Fibroblast of the conjunctiva (primary cell): ENCODE data around the gene KYNU.
A peak's percentile ranks its signal among the peaks of the same experiment; 100 is the strongest.
"Not testable (repeated sequence)": the region's sequence is repeated elsewhere in the genome, so short reads cannot be mapped to it uniquely, and the experiment has no call there.

Source experiments
- DNase-seq: peaks from one replicate; pipeline ENCODE4 v3.0.0-alpha.2; 2010; ENCODE audit warnings: low read depth

KYNU gene

DNA sequence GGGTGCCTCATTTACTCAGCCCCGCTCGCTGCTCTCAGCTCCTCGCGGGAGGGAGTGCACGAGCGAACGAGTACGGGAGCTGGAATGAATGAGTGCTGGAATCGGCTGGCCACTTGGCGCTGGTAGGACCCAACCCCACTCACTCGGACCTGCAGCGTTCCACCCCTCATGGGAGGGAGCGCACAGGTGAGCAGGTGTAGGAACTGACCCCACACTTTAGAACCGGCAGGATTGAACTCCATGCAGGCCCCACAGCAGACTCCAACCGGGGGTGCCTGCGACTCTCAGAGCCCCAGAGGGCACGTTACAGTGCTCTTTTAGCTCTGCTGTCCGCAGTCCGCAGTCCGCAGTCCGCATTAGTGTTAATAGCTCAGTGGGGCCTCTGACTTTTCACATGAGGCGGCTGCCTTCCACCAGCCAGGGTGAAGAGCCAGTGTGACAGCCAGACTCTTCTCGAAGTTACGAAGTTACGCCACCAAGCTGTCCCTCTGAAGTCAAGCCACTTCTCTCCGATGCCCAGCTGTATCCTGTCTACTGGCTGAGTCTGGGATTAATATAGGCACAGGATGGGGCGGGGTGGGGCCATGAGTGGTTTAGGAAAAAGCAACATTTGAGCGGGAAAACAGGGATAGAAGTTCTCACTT, 149.1 kb downstream of the KYNU start:
- DNase-seq, result no peak

DNA sequence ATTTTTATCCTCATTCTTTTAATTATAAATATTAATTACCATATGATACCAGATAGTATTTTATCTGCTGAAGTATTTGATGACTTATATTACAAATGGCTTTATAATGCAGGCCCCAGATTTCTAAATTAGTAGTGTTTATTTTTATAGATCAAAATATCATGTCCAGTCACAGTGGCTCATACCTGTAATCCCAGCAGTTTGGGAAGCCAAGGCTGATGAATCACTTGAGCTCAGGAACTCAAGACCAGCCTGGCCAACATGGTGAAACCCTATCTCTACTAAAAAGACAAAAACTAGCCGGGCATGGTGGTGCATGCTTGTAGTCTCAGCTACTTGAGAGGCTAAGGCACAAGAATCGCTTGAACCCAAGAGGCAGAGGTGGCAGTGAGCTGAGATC, 151.7 kb downstream of the KYNU start:
- DNase-seq, result no peak

DNA sequence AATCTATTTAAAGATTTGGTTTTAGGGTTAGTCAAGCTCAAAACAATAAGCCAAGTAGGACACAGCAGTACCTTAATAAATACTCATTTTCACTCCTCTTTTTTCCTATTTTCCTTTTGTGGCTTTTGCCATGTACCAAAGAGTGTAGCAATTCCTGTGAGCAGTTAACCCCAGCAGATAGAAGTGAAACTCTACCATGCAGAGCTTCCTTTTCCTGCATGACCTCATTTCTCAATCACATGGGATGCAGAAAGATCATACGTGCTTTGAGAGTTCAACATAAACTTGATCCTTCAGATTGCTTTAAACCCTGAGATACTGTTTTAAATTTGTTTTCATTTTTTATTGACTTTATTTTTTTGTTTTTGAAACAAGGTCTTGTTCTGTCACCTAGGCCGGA, 152.7 kb downstream of the KYNU start:
- DNase-seq, result no peak

DNA sequence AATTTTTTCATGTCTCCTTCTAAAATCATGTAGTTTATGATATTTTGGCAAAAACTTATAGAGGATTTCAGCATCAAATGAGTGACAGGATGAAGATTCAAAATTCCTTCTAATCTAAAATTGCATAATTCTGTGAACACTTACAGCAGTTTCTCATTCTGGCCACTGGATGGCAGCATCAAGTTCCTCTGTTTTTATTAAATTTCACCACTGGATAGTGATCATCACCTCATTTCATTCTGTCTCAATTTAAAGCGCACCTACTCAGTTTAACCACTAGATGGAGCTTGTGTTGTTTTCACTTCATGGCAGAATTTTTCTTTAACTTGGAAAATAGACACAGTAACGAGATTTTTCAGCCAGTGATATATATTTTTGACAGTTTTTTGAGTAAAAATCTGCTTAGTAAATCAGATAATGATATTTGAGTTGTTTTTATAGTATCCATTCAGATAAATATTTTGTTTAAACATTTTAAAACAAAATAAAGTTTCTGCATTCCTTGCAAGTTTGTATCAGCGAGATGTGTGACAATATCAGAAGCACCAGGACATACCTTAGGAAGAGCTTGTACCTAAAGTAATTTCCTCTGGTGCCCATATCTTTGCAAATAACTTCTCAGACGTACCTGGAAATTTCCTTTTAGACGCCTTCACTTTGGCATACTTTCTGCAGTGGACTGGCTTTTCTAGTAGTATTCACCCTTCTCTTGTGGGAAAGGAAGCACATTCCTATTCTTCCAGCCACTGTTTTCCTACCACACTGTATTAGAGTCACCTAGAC, 157.0 kb downstream of the KYNU start:
- peak; percentile 72 for DNase-seq

DNA sequence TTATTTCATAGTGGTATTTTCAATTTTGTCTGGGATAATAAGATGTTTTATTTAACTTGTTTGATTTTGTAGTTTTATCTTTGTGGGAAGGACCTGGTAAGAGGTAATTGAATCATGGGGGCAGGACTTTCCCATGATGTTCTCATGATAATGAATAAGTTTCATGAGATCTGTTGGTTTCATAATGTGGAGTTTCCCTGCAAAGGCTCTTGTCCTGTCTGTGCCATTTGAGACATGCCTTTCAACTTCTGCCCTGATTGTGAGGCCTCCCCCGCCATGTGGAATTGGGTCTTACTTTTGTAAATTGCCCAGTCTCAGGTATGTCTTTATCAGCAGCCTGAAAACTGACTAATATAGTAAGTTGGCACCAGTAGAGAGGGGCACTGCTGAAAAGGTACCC, 174.0 kb downstream of the KYNU start:
- no peak for DNase-seq

DNA sequence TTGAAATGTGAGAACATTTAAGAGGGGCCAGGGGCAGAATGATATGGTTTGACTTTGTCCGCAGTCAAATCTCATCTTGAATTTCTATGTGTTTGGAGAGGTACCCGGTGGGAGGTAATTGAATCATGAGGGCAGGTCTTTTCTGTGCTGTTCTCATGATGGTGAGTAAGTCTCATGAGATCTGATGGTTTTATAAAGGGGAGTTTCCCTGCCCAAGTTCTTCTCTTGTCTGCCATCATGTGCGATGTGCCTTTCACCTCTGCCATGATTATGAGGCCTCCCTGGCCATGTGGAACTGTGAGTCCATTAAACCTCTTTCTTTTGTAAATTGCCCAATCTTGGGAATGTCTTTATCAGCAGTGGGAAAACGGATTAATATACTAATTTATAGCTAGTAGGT, 176.0 kb downstream of the KYNU start:
- not testable (repeated sequence) for DNase-seq

DNA sequence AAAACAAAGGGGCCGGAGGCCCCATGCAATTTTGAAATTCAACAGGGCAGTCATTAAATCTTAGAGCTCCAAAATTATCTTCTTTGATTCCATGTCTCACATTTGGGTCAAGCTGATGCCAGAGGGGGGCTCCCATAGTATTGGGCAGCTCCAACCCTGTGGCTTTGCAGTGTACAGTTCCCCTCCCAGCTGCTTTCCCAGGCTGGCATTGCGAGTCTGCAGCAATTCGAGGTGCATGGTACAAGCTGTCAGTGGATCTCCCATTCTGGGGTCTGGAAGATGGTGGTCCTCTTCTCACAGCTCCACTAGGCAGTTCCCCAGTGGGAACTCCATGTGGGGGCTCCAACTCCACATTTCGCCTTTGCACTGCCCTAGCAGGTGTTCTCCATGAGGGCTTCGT, 179.1 kb downstream of the KYNU start:
- no peak for DNase-seq

DNA sequence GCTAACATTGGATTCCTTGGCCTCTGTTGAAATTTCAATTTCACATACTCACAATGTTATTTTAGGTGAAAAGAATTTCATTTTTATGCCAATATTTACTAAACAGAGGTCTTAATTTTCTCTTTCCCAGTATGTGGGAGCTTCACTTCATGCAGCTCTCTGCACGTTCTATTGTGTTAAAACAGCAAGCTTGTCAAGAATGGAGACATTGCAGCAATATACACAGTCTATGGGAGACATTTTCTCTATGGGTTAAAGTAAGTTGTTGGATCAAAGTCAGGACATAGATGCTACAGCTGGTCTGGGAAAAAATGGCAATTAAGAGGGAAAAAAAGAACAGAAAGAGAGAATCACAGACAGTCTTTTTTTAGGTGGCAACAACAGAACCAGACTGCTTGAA, 181.4 kb downstream of the KYNU start:
- DNase-seq, result no peak

DNA sequence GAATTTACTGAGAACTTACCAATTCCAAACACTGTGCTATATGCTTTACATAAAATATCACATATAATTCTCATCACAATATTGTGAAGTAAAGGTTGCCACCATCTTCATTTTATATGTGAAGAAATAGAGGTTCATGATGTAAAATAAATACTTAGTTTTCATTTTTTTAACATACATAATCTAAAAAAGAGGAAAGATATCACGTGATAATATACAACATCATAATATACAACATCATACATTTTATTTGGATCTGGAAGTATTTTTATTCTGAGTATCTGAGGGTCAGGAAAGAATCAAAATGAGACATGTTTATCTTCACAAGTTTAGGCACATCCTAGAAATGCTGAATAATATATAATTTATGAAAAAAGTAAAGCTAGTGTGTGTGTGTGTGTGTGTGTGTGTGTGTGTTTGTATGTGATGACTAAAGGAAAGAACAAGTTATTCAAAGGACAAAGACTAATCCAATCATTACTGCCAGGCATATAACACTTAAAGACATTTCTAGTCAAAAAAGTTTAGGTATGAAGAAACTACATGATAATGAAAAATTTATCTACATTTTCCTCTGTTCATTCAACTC, 186.2 kb downstream of the KYNU start:
- no peak for DNase-seq

DNA sequence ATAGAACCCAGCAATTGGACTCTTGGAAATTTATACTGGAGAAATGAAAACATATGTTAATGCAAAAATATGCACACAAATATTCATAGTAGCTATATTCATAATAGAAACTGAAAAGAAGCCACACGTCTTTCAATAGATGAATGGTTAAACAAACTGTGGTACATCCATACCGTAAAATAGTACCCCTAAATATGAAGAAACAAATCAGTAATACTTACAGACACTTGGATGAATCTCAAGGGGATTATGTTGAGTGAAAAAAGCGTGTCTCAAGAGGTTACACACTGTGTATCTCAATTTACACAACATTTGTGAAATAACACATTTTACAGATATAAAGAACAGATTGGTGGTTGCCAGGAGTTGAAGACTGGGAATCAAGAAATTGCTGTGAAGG, 190.6 kb downstream of the KYNU start:
- DNase-seq, result no peak

DNA sequence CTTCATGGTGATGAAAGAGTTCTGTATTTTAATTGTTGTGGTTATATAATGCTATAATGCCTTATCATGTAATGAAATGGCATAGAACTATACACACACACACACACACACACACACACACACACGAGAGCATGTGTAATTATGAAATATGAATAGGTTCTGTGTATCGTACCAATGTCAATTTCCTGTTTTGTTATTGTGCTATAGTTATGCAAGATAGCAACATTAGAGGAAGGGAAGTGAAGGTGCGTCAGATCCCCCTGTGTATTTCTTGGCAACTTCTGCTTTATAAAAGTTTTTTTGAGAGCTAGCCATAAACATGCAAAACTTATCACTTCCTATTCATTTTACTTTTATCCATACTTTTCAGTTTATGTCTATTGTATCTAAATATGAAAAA, 191.0 kb downstream of the KYNU start:
- DNase-seq, result no peak

DNA sequence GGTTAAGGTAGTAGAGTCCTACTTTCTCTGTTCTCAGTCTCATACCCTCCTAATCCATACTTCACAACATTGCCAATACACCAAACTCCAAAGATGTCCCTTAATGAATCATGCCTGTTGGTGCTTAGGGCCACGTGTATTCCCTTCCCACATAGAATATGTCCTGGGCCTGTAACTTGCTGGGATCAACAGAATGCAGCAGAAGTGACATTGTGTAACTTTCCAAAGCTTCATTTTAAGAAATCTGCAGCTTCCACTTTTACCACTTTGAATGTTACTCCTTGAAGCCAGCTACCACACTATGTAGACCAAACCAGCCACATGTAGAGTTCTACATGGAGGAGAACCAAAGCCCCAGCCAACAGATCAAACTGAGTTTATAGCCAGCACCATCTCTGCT, 193.2 kb downstream of the KYNU start:
- DNase-seq, result no peak

DNA sequence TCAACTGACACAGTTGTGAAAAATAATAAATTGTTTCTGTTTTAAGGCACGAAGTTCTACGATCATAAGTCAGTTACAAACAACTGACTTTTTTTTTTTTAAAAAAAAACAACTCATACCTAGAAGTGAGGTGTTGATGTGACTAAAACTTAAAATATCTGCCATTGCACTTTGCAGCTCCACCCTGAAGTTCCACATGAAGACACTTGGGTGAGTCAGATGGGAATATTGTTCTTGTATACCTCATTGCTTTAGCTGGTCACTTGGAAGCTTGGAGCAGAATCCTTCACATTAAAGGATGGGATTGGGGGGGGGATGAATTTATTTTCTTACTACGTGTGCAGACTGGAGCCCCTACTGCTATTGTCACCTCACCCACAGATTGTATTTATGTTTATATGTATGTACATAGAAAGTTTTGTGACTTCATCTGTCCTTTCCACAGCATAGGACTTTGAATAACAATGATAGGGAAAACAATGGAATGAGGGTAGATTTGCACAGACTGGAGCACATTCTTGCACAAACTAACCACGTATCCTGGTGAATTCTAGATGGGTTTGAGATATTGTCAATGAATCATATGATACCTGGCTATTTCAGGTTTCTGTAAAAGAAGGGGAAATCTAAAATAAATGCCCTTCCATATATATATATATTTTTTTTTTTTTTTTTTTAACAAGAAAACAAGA, 193.9 kb downstream of the KYNU start:
- no peak for DNase-seq

DNA sequence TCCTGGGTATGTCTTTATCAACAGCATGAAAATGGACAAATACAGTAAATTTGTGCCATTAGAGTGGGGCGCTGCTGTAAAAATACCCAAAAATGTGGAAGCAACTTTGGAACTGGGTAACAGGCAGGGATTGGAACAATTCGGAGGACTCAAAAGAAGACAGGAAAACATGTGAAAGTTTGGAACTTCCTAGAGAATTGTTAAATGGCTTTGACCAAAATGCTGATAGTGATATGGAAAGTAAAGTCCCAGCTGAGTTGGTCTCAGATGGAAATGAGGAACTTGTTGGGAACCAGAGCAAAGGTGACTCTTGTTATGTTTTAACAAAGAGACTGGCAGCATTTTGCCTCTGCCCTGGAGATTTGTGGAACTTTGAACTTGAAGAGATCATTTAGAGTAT, 197.4 kb downstream of the KYNU start:
- not testable (repeated sequence) for DNase-seq

DNA sequence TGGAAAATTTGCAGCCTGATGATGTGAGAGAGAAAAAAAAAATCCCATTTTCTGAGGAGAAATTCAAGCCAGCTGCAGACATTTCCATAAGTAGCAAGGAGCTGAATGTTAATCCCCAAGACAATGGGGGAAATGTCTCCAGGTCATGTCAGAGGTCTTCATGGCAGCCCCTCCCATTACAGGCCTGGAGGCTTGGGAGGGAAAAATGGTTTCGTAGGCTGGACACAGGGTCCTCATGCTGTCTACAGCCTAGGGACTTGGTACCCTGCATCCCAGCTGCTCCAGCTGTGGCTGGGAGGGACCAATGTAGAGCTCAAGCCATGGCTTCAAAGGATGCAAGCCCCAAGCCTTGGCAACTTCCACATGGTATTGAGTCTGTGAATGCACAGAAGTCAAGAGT, 198.2 kb downstream of the KYNU start:
- DNase-seq, result no peak

DNA sequence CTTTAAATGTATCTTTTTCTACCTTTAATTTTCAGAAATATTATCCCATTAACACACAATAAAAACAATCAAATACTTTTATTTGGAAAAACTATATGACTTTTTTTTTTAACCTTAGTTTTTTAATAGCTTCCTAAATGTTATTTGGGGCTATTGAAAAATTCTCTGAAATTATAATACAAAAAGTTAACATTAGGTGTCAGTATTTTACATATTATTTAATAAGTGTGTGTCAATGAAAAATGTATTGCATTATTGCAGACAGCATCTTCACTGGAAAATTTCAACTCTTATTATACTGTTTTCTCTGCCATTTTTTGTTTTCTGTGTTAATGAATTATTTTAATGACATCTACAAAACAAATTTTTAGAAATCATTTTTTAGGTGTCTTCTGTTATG, 200.6 kb downstream of the KYNU start:
- no peak for DNase-seq

DNA sequence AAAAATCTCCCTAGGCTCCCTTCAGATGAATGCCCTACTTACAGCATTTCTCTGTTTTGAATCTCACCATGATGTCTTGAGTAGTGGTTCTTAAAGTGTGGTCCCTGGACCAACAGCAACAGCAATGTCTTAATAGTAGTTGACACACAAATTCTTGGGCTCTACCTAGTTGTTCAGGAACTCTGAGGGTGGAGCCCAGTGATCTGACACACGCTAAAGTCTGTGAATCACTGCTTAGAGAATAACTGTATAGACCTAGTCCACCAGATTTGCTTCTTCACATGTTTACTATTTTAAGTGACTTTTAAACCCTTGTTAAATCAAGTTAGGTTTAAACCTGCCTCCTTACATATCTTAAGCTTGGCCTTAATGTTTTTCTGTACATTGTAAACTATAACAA, 204.2 kb downstream of the KYNU start:
- DNase-seq, result no peak

DNA sequence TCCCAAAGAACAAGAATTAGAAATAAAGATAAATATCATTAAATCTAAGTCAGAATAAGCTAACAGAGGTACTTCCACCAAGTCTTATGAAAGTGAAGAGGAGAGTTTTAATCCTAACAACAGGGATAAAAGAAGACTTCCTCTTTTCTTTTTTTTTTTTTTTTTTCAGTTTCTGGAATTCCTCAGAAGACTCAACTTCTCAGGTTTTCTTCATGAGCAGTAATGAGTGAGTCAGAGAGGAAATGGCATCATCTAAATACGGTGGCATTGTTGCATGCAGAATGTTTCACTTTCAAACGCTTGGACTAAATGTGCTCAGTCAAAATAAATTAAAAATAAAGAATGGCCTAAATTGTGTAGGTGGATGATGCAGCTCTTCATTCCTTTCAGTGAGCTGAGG, 206.2 kb downstream of the KYNU start:
- DNase-seq, result peak; percentile 27

DNA sequence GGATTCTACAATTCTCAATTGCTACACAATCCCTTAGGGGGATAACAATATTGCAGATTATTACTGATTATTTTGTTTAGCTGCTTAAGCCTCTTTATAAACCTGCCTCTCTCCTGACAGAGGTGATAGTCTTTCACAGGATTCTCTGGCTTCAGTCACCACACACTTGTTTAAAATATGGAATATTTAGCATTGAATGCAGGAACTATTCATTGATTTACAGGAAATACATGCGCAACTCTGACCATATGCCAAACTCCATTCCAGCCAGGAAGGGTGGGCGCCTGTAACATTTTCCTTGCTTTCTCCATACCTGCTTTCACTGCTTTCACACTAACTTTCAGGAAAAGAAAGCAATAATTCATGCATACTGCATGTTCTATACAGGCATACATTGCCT, 207.0 kb downstream of the KYNU start:
- no peak for DNase-seq

DNA sequence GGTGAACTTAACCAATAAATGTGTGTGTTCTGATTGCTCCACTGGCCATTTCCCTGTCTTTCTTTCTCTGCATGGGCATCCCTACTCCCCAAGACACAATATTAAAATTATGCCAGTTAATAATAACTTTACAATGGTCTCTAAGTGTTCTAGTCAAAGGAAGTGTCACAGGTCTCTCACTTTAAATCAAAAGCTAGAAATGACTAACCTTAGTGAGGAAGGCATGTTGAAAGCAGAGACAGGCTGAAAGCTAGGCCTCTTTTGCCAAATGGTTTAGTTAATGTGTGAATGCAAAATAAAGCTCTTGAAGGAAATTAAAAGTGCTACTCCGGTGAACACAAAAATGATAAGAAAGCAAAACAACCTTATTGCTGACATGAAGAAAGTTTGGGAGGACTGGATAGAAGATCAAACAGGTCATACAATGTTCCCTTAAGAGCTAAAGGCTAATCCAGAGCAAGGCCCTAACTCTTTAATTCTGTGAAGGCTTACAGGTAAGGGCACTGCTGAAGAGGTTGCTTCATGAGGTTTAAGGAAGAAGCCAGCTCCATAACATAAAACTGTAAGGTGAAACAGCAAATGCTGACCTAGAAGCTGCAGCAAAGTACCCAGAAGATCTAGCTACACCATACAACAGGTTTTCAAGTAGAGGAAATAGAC, 207.8 kb downstream of the KYNU start:
- DNase-seq, result no peak

DNA sequence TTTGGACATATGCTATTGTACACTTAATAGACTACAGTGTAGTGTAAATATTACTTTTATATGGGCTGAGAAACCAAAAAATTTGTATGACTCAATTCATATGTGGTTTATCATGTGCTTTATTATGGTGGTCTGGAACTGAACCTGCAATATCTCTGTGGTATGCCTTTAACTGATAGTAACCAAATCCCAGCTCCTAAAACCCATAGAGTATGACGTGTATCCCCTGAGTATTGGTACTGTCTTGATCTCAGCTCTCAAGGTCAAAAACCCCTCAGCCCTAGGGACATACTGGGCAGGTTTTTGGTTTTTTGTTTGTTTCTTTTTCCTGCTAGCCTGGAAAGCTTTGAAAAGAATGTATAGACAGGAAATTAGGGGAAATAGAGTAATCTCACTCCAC, 209.6 kb downstream of the KYNU start:
- DNase-seq, result no peak

DNA sequence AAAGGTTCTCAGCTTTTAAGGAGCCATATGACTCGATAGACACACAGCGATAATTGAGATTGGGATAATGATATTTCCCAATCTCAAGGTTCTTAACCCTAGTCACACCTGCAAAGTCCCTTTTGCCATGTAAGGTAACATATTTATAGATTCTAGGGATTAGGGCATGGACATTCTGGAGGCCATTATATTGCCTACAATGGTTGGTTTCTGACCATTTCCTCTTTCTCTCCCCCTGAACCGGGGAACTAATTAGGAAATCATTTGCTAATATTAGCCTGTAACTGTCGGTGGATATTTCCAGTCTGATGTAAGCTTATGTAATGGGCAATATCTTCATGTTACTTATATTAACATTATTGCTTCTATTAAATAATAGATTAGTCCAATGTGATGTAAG, 210.9 kb downstream of the KYNU start:
- no peak for DNase-seq
